Hepatocyte (in vitro differentiated cells): Measurements from ENCODE around the gene CISH. TPM values are rescaled to one million over a fixed set of nuclear protein-coding genes. Genes with fewer than 3 reads are reported as not detected.

Experiments
- DNase-seq: peaks from one replicate; pipeline ENCODE4 v3.0.0-alpha.2; 2016; ENCODE audit warnings: low spot score
- H2AFZ ChIP-seq: fragments of 200-600 bp; sonication (generic); 2 replicates; pipeline ENCODE4 v1.6.0; 2016; ENCODE audit warnings: antibody characterized with exemption, mild to moderate bottlenecking
- H3K27ac ChIP-seq: fragments of 200-600 bp; sonication (generic); 2 replicates; pipeline ENCODE4 v1.5.1; 2016; ENCODE audit warnings: mild to moderate bottlenecking
- H3K27me3 ChIP-seq: fragments of 200-600 bp; sonication (generic); 2 replicates; pipeline ENCODE4 v1.6.1; 2016
- H3K36me3 ChIP-seq: fragments of 200-600 bp; sonication (generic); replicated peaks from 2 replicates; pipeline ENCODE4 v1.5.1; 2016; ENCODE audit warnings: low read depth; ENCODE audit not compliant: insufficient read depth
- H3K4me1 ChIP-seq: fragments of 200-600 bp; sonication (generic); 2 replicates; pipeline ENCODE4 v1.5.1; 2016; ENCODE audit warnings: mild to moderate bottlenecking, moderate library complexity; ENCODE audit not compliant: insufficient read depth
- H3K4me2 ChIP-seq: fragments of 200-600 bp; sonication (generic); 2 replicates; pipeline ENCODE4 v1.6.0; 2016
- H3K4me3 ChIP-seq: fragments of 200-600 bp; sonication (generic); 2 replicates; pipeline ENCODE4 v1.5.1; 2016; ENCODE audit warnings: mild to moderate bottlenecking
- H3K79me2 ChIP-seq: fragments of 200-600 bp; sonication (generic); 2 replicates; pipeline ENCODE4 v1.6.0; 2017; ENCODE audit warnings: mild to moderate bottlenecking
- H3K9me2 ChIP-seq: fragments of 200-600 bp; sonication (generic); replicated peaks from 2 replicates; pipeline ENCODE4 v1.6.0; 2017; ENCODE audit warnings: mild to moderate bottlenecking; ENCODE audit not compliant: insufficient read depth
- H3K9me3 ChIP-seq: fragments of 200-600 bp; sonication (generic); 2 replicates; pipeline ENCODE4 v1.5.1; 2016; ENCODE audit warnings: low read depth, mild to moderate bottlenecking
- H4K20me1 ChIP-seq: fragments of 200-600 bp; sonication (generic); 2 replicates; pipeline ENCODE4 v1.6.0; 2016; ENCODE audit warnings: mild to moderate bottlenecking; ENCODE audit not compliant: insufficient read depth, poor library complexity, severe bottlenecking
- EZH2 ChIP-seq: fragments of 200-600 bp; sonication (generic); IDR thresholded peaks from 2 replicates; pipeline ENCODE4 v1.6.1; 2016; ENCODE audit warnings: antibody characterized with exemption, mild to moderate bottlenecking, borderline replicate concordance
- EZH2phosphoT487 ChIP-seq: fragments of 200-600 bp; sonication (generic); IDR thresholded peaks from one replicate; pipeline ENCODE4 v1.6.1; 2018; ENCODE audit warnings: antibody characterized with exemption, mild to moderate bottlenecking, low read depth, moderate library complexity; ENCODE audit not compliant: unreplicated experiment, severe bottlenecking
- WGBS: methylation state at CpG from one replicate; pipeline ENCODE4 v1.1.6; 2016; ENCODE audit warnings: low lambda C conversion rate; ENCODE audit errors: missing lambda C conversion rate; 5-methylcytosine and 5-hydroxymethylcytosine counted together
- polyA plus RNA-seq: library from polyadenylated mRNA; unstranded; fragments of >200 nt; fragmentation: Nextera tagmentation; extraction: Ambion mirVana; gene quantifications from 2 replicates; pipeline ENCODE4 v1.2.1, GENCODE V29; 2016
- total RNA-seq: library from RNA; depleted of rRNA; stranded (reverse); fragments of >200 nt; gene quantifications from 2 replicates; pipeline ENCODE4 v1.2.3, GENCODE V29; 2014
- TF ChIP-seq, protein P1 (sequence below): fragments of 200-600 bp; sonication (generic); IDR thresholded peaks from 2 replicates; pipeline ENCODE4 v1.5.1; 2016; ENCODE audit warnings: antibody characterized with exemption, mild to moderate bottlenecking; ENCODE audit not compliant: poor library complexity

The CISH gene
- total and polyA plus RNA-seq, 2 experiments from 2014 or later = 4.0 to 9.0 TPM

DNA sequence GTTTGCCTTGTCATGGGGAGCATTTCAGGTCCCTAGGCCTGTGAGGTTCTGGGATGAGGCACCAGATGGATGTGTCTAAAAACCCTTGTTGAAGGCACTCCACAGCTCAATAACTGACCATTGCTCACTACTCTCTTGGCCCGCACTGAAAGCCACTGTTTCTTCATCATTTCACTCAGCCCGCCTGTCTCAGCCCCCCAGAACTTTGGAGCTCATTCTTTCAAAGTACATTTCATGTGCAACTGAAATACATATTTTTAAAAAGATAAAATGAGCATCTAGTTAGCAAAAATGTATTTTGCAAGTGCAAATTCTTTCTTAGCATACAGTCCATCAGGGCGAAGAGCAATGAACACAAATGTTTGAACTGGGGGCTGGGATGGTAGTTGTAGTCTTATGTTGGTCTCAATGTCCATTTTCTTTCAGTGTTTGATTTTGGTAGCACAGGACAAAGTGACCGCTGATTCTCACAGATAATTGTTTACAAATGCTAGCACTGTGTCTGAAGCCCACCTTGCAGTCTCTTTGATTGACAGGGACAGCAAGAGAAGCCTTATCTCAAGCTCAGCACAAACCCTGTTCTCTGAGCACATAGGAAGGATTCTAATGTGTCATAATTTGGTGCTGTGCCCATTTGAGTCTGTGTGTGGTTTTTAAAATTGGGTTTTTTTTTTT, 22.7 kb downstream of the CISH start:
- no peaks in the 10 kb centered on the region for H3K9me2 ChIP-seq
- no peaks in the 10 kb centered on the region for H3K36me3 ChIP-seq
- no peak overlapping the region for H3K4me2 ChIP-seq
- no peaks in the 10 kb centered on the region for H4K20me1 ChIP-seq
- no peaks in the 10 kb centered on the region for H3K79me2 ChIP-seq
- TF ChIP-seq, protein P1, sequence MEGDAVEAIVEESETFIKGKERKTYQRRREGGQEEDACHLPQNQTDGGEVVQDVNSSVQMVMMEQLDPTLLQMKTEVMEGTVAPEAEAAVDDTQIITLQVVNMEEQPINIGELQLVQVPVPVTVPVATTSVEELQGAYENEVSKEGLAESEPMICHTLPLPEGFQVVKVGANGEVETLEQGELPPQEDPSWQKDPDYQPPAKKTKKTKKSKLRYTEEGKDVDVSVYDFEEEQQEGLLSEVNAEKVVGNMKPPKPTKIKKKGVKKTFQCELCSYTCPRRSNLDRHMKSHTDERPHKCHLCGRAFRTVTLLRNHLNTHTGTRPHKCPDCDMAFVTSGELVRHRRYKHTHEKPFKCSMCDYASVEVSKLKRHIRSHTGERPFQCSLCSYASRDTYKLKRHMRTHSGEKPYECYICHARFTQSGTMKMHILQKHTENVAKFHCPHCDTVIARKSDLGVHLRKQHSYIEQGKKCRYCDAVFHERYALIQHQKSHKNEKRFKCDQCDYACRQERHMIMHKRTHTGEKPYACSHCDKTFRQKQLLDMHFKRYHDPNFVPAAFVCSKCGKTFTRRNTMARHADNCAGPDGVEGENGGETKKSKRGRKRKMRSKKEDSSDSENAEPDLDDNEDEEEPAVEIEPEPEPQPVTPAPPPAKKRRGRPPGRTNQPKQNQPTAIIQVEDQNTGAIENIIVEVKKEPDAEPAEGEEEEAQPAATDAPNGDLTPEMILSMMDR = no peak
- TF ChIP-seq EZH2 (no peak), EZH2phosphoT487 (no peak)
- WGBS = 77% methylated on average over 4 of the region's 4 CpGs
- H3K4me3 ChIP-seq = no peak overlapping the region
- no peaks in the 10 kb centered on the region for H3K27me3 ChIP-seq
- peak overlapping the region; percentile 30 for H3K27ac ChIP-seq
- H3K4me1 ChIP-seq = peaks cover 4% of the 10 kb centered on the region
- H2AFZ ChIP-seq = no peak overlapping the region
- no peaks in the 10 kb centered on the region for H3K9me3 ChIP-seq
- DNase-seq = no peak

DNA sequence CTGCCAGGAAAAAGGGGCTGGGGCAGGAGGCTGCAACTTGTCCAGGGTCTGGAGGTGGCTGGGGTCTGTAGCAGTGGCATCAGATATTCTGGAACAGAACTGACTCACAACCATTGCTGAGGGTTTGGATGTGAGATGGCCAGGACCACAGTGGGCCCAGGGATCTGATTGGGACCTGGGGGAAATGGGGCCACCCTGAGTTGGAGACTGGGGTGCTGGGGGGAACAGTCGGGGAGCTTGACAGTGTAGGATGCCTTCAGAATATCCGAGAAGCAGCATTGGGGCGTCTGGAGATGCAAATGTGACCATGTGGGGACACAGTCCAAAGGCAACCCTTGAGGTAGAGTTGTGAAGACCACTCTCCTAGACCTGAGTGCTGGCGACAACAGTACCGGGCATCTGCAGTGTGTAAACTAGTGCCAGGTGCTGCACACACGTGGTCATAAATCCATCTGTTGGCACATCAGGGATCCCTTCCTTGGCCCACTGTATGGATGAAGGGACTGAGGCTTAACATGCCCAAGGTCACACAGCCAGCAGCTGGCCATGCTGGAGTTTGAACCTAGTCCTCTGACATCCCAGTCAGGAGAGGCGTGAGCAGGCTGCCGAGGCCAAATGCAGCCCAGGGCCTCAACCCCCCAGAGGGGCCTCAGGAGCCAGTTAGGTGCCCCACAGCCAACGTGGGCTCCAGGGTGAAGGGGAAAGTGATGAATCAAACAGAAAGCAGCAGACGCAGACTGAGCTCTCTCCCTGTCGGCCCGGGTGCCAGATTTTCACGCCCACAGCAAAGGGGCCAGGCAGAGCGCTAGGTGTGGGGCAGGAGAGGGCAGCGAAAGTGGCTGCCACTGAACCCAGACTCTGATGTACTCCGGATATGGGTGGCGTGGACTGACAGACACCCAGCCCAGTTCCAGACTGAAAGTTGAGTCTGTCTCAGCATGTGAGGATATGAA, 23.5 kb downstream of the CISH start:
- Histone ChIP-seq H3K27me3 (no peaks in the 10 kb centered on the region), H3K4me3 (no peak overlapping the region), H3K4me2 (no peak overlapping the region), H3K79me2 (no peaks in the 10 kb centered on the region), H3K27ac (peak overlapping the region; percentile 5), H3K9me2 (no peaks in the 10 kb centered on the region), H3K36me3 (no peaks in the 10 kb centered on the region), H2AFZ (no peak overlapping the region), H3K4me1 (peaks cover 4% of the 10 kb centered on the region), H3K9me3 (no peaks in the 10 kb centered on the region), H4K20me1 (no peaks in the 10 kb centered on the region)
- TF ChIP-seq, protein P1 = no peak
- TF ChIP-seq EZH2phosphoT487 = no peak
- TF ChIP-seq EZH2 = no peak
- WGBS = 71% methylated on average over 17 of the region's 17 CpGs
- DNase-seq = no peak

DNA sequence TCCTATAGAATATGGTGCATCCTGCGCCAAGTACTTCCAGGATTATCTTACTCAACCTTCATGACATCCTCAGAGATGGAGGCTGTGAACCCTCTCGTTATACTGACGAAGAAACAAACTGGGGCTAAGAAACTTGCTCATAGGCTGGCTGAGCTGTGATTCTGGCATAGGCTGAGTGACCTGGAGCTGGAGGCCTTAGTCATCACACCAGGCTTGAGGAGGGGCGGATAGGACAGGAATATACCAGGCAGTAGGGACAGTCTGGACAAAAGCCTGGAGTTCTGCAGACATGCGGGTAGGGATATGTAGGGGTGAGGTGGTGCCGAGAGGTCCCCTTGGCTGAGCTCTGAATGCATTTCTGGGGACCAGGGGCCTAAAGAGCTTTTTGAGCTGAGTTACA, 24.2 kb downstream of the CISH start:
- Histone ChIP-seq H4K20me1 (no peaks in the 10 kb centered on the region), H3K9me2 (no peaks in the 10 kb centered on the region), H3K4me3 (no peak overlapping the region), H3K36me3 (no peaks in the 10 kb centered on the region), H3K4me2 (no peak overlapping the region), H3K4me1 (peaks cover 4% of the 10 kb centered on the region), H3K79me2 (no peaks in the 10 kb centered on the region), H2AFZ (no peak overlapping the region), H3K27me3 (no peaks in the 10 kb centered on the region), H3K9me3 (no peaks in the 10 kb centered on the region), H3K27ac (no peak overlapping the region)
- 97% methylated on average over 6 of the region's 6 CpGs for WGBS
- no peak for DNase-seq
- no peak for TF ChIP-seq EZH2phosphoT487
- TF ChIP-seq, protein P1 = no peak
- no peak for TF ChIP-seq EZH2
